ENCODE measurements around the gene PPP3CA.

Gene PPP3CA

GRCh38 chr4:101348367-101348827 lies 1.1 kb upstream of the PPP3CA start:
- ChIA-PET POLR2A (interaction anchor here (1.0 to 2.1 kb wide), 5 partner anchors 8 to 73 kb away, joined by 3 to 15 read pairs (median 7); no protein-coding TSS in a partner anchor), CTCF (interaction anchor here (0.8 to 2.3 kb wide), 5 partner anchors 9 to 382 kb away, joined by 3 to 6 read pairs (median 4); no protein-coding TSS in a partner anchor)
- DNase-seq (ENCODE audit: low read depth, low spot score), result no peak
- no peak for TF ChIP-seq CTCF (IDR thresholded peaks at IDR 0.05; ENCODE audit: insufficient read depth, low read length, missing control alignments)
- peak overlapping the region; percentile 92 for H3K4me3 ChIP-seq (ENCODE audit: low read depth, low read length)

- POLR2A ChIA-PET, result interaction anchor here (1.0 to 2.1 kb wide), 7 partner anchors 9 to 73 kb away, joined by 3 to 15 read pairs (median 4); no protein-coding TSS in a partner anchor
- DNase-seq (ENCODE audit: low read depth, low spot score), result peak; percentile 80
- CTCF ChIA-PET, result interaction anchor here (0.8 to 2.3 kb wide), 5 partner anchors 9 to 382 kb away, joined by 3 to 6 read pairs (median 4); no protein-coding TSS in a partner anchor
- peak overlapping the region; percentile 92 for H3K4me3 ChIP-seq (ENCODE audit: low read depth, low read length)
- peak; percentile 28 for TF ChIP-seq CTCF (IDR thresholded peaks at IDR 0.05; ENCODE audit: insufficient read depth, low read length, missing control alignments)
These were observed 436 bp upstream of the PPP3CA start for GRCh38 chr4:101347557-101348366.

- peak overlapping the region; percentile 92 for H3K4me3 ChIP-seq (ENCODE audit: low read depth, low read length)
- ChIA-PET POLR2A (interaction anchor here (0.7 to 2.1 kb wide), 5 partner anchors 10 to 627 kb away, joined by 3 to 15 read pairs (median 3); no protein-coding TSS in a partner anchor), CTCF (no interaction called here)
- no peak for DNase-seq (ENCODE audit: low read depth, low spot score)
- no peak for TF ChIP-seq CTCF (IDR thresholded peaks at IDR 0.05; ENCODE audit: insufficient read depth, low read length, missing control alignments)
These were observed 717 bp downstream of the PPP3CA start for GRCh38 chr4:101346351-101347266.

- H3K4me3 ChIP-seq (ENCODE audit: low read depth, low read length), result peak overlapping the region; percentile 92
- ChIA-PET POLR2A (interaction anchor here (1.0 to 1.2 kb wide), 2 partner anchors 20 to 174 kb away, joined by 3 to 4 read pairs; no protein-coding TSS in a partner anchor), CTCF (interaction anchor here (1.2 kb wide), 1 partner anchor 176 kb away, joined by 3 read pairs; no protein-coding TSS in a partner anchor)
- no peak for TF ChIP-seq CTCF (IDR thresholded peaks at IDR 0.05; ENCODE audit: insufficient read depth, low read length, missing control alignments)
- no peak for DNase-seq (ENCODE audit: low read depth, low spot score)
These were observed 1.6 kb downstream of the PPP3CA start for GRCh38 chr4:101345596-101346350.

GRCh38 chr4:101345271-101345595 lies 2.1 kb downstream of the PPP3CA start:
- TF ChIP-seq CTCF (IDR thresholded peaks at IDR 0.05; ENCODE audit: insufficient read depth, low read length, missing control alignments), result no peak
- H3K4me3 ChIP-seq (ENCODE audit: low read depth, low read length), result peak overlapping the region; percentile 92
- no peak for DNase-seq (ENCODE audit: low read depth, low spot score)
- ChIA-PET CTCF (interaction anchor here (0.6 to 1.2 kb wide), 2 partner anchors 176 to 348 kb away, joined by 3 read pairs; no protein-coding TSS in a partner anchor), POLR2A (no interaction called here)
